NCI-H2171 (cell line): ENCODE data around the gene AP1S2.
"Not testable (repeated sequence)": the region's sequence is repeated elsewhere in the genome, so short reads cannot be mapped to it uniquely, and the experiment has no call there.

ENCODE experiments used
- DNase-seq: peaks from one replicate; lab custom pipeline; 2025; lab: John Stamatoyannopoulos, UW

Gene AP1S2

DNA sequence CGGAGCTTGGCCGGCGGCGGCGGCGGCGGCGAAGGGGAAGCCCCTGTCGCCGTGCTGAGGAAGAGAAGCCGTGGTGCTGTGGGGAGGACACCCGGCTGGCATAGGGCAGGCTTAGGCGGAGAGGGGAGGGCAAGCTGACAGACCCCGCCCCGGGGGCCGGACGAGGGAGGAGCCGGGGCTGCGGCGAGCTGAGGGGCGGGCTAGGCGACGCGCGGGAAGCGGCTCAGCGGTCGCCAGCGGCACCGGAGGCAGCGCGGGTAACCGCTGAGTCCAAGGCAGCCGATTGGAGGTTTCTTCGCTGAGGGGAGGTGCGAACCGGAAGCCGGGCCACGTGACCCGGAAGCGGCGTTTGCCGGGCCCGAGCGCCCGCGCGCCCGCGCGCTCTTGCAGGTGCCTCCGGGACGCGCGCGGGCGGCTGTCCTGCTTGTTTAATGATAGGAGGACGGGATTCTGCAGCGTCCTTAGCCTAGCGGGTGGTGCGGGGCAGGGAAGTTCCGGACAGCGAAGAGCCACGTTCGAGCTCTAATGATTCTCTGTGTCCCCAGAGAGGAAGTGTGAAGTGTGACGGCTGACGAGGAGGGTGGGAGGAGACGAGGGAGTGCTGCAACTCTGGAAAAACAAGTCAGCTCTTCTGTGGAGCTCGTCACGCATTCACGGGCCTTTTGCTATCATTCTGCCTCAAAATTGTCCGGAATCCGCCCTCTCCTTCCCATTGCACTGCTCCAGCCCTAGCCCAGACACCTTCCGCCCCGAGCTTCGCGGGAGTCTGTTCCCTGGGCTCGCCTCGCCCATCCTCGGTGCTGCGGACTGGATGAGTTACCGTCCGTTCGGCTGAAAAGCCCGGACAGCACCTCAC, at the start of gene AP1S2:
TSS of gene AP1S2 (minus strand) at position 102 of the 856 bp plus-strand sequence. CDS start 2,289 bp downstream, outside the sequence.
- peak; percentile 84 for DNase-seq

GRCh38 chrX:15903186-15903681, 48.6 kb upstream of the AP1S2 start:
- no peak for DNase-seq

DNA sequence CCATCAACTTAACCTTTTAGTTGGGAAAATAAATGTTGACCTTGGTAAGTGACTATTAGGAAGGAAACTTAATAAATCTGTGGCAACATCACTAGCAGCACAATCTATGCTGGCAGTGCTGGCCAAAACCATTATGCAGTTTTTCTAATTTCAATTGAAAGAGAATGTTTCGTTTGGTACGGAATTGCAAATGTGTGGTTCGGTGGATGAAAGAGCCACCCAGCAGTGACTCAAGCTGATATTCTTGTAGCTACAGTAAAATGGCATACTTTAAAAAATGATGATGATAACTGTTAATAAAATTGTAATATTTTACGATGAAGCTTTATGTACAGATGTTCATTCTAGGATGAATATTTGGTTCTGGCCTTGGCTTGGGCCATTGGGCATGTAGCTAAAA, 40.7 kb upstream of the AP1S2 start:
- no peak for DNase-seq

DNA sequence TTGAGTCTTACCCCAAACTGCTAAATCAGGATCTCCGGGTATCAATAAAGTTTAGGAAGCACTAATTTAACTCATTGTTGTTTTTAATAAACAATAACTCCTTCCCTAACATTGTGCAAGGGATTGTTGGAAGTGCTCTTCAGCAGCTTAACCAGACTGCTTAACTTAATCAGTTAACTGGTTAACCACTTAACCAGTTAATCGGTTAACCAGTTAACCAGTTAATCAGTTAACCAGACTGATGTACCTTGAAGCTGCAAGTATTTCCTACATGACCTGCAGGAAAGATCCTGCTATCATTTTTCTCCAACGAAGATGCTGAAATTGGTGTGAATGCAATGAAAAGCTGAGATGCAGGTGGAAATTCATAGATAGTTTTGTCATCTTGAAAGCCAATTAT, 40.1 kb upstream of the AP1S2 start:
- no peak for DNase-seq

GRCh38 chrX:15890463-15890862, 35.9 kb upstream of the AP1S2 start:
- DNase-seq, result no peak

DNA sequence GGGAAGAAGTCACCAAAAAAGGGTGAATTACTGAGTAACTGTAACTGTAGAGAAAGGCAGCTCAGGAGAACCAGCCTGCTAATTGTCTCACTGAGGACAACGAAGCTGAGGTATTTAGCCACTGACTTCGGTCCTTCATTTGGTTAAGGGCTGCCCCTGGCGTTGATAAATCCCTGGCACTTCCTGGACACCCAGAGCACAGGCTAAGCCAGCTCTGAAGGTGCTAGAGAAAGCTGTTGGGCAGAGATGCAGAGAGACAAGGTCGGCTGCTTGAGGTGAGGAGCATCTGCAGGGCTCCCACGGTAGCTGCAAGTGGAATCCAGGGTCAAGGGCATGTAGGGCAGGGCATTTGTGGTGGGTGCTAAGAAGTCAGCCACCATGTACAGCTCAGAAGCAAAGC, 33.4 kb upstream of the AP1S2 start:
- DNase-seq, result no peak

GRCh38 chrX:15883540-15883863, 28.9 kb upstream of the AP1S2 start:
- DNase-seq, result no peak

DNA sequence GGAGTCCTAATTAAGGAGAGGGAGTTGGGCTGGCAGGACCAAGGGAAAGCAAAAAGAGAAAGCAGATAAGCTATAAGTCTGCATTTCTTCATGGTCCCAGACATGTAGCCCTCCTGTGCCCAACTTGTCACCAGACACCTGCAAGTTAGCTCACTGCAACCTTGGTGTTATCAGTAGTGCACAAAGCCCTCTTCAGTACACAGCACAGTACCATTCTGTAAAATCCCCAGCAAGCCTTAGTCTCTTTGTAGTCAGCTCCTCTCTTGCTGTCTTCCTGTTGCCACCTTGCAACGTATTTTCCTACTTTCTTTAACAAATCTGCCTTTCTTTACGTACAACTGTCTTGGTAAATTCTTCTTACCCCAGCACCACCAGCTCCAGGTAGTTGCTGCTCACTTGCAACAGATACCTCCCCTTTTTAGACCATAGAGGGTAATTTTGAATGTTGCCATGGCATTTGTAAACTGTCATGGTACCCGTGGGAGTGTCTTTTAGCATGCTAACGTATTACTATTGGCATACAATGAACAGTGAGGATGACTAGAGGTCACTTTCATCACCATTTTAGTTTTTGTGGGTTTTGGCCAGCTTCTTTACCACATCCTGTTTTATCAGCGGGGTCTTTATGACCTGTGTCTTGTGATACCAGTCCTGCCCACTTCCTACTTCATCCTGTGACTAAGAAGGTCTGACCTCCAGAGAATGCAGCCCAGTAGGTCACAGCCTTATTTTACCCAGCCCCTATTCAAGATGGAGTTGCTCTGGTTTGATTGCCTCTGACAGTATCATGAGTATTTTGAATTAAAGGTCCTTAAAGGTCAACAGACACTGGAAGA, 28.3 kb upstream of the AP1S2 start:
- no peak for DNase-seq

GRCh38 chrX:15881381-15881897, 26.8 kb upstream of the AP1S2 start:
- DNase-seq, result no peak

DNA sequence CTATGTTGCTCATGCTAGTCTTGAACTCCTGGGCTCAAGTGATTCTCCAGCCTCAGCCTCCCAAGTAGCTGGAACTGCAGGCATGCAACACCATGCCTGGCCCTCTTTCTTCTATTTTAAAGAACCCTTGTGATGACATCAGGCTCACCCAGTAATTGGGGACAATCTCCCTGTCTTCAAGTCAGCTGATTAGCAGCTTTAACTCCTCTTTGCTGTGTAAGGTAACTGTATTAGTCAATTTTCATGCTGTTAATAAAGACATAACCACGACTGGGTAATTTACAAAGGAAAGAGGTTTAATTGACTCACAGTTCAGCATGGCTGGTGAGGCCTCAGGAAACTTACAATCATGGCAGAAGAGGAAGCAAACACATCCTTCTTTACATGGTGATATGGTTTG, 23.3 kb upstream of the AP1S2 start:
- DNase-seq, result not testable (repeated sequence)

DNA sequence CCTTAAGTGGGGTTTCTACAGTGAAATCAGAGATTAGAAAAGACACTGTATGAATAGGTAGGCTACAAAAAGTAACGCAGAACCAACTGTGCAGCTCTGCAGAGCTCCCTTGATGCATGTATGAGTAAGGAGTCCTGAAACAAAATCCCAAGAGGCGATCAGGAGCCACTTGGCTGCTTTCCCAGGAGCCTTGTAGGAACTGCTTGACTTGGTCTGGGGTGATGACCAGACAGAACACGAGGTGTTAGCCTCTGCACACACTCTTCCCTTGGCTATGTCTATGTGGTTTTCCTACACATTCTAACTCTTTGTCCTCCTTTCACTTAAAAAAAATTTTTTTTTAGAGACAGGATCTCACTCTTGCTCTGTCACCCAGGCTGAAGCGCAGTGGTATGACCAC, 22.8 kb upstream of the AP1S2 start:
- no peak for DNase-seq

DNA sequence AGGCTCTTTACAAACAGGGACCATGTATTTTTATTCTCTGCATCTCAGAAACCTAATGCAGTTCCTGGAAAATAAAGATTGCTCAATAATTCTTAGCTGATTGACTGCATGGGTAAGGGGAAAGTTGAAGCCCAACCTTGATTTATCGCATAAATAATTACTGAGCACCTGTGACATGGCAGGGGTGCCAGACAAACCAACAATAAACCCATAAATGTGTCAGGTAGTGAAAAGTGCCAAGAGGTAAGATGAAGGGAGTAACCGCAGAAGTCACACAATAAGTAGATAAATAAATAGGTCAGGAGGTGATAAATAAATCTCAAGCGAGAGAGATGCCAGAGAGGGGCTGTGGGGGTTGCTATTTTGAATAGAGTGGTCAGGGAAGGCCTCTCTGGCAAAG, 20.1 kb upstream of the AP1S2 start:
- no peak for DNase-seq

- DNase-seq, result no peak
Measured at GRCh38 chrX:15873566-15873965, 19.0 kb upstream of the AP1S2 start.

- no peak for DNase-seq
Measured at GRCh38 chrX:15870310-15870709, 15.7 kb upstream of the AP1S2 start.

- no peak for DNase-seq
Measured at GRCh38 chrX:15869695-15870094, 15.1 kb upstream of the AP1S2 start.

- DNase-seq, result no peak
Measured at GRCh38 chrX:15866147-15866546, 11.5 kb upstream of the AP1S2 start.

DNA sequence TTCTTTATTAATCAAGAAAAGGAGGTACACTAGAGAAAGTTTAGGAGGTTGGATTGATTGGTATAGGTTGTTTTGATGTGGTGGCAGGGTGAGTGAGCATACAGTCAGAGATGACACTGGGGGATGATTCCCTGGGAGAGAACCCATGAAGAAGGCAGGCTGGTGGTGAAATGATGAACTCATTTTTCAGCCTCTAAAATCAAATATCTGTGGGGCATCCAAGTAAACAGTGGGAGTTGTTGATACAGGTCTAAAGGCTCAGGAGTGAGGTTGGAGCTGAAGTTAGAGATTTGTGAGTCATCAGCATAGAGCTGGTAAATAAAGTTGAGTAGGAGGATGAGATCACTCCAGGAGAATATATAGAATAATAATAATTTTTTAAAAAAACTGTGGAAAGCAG, 10.0 kb upstream of the AP1S2 start:
- no peak for DNase-seq

DNA sequence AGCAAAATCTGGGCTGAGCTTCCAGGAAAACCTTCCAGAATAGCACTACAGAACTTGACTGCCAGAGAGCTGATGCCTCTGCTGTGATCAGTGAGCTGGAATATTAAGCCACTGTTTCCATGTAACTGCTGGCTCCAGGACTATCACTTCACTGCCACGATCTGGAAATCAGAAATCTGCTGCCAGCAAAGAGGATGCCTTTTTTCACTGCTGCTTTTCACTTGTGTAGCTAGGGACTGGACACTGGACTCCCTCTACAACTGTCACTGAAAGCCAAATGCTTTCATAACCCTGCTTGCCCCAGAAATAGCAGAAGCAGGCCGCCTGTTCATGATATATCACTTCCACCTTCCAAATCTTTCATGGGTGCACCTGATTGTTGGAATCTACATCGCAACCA, 9.4 kb upstream of the AP1S2 start:
- DNase-seq, result no peak

DNA sequence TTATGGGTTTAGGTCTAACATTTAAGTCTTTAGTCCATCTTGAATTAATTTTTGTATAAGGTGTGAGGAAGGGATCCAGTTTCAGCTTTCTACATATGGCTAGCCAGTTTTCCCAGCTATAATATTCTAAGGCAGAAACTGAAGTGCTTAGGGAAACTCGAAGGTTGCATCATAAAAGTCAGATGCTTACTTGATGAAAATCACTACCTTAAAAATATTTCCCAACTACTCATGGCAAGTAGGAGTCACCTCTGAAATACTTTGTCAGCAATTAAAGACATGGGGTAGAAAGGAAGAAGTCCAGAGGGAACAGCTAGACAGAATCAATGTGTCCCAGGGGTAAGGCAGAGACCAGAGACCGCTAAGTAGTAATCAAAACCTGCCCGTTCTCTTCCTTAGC, 6.3 kb upstream of the AP1S2 start:
- no peak for DNase-seq

DNA sequence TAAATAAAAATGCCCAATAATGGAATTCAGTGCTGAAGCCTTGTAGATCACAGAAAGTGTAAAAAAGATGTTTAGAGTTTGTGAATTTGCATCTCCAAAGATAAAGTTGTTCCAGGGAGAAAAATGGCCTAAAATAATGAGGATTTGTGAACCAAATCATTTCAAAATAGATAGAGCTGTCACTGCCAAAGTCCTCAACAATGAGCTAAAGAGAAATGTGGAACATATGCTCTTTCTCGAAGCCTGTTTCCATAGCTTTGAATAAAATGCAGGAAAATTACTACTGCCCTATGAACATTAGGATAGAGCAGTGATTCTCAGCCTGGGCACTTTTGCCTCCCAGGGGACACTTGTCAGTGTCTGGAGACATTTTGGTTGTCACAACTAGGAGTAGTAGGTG, 3.4 kb upstream of the AP1S2 start:
- DNase-seq, result no peak

DNA sequence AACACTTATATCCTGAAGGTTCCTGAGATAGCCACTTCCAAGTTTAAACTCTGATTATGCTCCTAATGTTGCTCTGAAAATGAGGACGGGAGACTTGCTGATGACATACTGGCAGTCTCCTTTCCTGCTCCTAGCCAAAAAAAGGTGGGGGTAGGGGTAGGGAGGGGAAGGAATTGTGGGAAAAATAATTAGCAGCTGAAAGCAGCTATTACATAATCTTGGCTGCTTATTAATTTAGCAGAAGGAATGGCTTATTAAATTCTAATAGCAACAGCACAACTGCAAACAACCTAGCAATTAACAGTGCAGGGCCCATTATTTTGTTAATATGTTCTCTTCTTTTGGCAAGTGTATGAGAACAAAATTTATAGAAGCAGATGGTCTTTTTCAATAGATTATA, 2.0 kb upstream of the AP1S2 start:
- no peak for DNase-seq

DNA sequence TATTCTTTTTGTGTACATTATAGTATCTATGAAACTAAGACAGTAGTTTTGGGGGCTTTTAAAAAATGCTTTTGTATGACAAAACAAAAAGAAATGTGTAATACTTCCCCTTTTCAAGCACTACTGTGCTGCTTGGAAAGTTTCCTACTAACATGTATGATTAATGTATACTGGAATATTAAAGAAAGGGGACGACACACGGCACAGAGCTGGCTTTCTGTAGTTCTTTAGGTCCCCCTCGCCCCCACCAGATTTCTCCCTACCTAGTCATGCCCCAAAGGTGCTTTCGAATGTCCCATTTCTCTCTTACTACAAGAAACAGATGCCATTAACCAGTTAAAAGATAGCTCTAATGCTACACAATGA, 1.6 kb upstream of the AP1S2 start:
- DNase-seq, result no peak

DNA sequence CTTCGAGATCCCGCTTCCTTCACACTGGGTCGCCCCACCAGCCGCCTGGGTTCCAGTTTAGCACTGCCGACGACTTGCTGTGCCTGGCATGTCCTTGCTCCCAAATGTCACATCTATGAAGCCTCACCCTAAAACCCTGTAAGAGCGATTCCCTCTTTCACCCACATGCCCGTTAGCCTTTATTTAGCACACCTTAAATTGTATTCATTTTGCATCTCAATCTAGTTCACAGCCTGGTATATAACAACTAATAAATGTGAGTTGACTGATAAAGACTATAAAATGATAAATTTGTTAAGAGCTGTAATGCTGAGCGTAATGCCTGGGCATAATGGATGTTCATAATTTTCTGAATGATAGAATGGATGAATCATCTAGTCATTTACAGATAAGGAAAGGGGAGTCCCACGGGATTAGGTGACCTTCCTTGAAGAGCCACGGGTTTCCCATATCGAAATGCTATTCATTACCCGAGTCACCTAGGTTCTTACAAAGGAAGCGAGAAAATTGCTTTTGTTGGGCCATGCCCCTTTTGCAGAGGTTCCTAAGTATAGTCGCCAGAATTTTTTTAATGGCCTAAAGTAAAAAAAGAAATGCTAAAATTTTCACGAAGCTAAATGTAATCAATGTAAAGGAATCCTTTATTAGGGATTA, 1.1 kb upstream of the AP1S2 start:
- no peak for DNase-seq
